Liver (tissue), 3 donors: ENCODE data around the gene OPTC.

Experiments
- CTCF ChIP-seq: fragments of 150-350 bp; IDR thresholded peaks from 2 replicates; pipeline ENCODE4 v1.5.1; 2017; ENCODE audit warnings: improper control_type of control experiment, low read depth, low read length; ENCODE audit not compliant: missing input control
- JUND ChIP-seq, 2 donors: IDR thresholded peaks; 2 replicates each; pipeline ENCODE4 v1.6.1; 2016; ENCODE audit warnings: antibody characterized with exemption in 2 of 2
- REST ChIP-seq: IDR thresholded peaks from 2 replicates; pipeline ENCODE4 v1.6.1; 2016; ENCODE audit warnings: antibody characterized with exemption, mild to moderate bottlenecking
- TAF1 ChIP-seq: conservative IDR thresholded peaks from 2 replicates; pipeline ENCODE4 v1.6.1; 2016; ENCODE audit warnings: antibody characterized with exemption, mild to moderate bottlenecking
- donor health status: healthy.
- donor health status: healthy.

GRCh38 chr1:203455706-203456105 lies 38.2 kb upstream of the OPTC start:
- TF ChIP-seq CTCF = no peak
- no peak for TF ChIP-seq JUND (IDR thresholded peaks at IDR 0.05)
- no peak for TF ChIP-seq REST
- no peak for TF ChIP-seq TAF1
